Common myeloid progenitor, CD34-positive (primary cell): Measurements from ENCODE around the gene TRIM45. TPM values are rescaled to one million over a fixed set of nuclear protein-coding genes. Genes with fewer than 3 reads are reported as not detected.

Experiments
- CTCF ChIA-PET: fragments of 350-600 bp; sonication (Branson Sonifier 250); formaldehyde crosslinking; loops from one replicate; lab custom pipeline; 2021; ENCODE audit warnings: antibody characterized with exemption; lab: Charles Lee
- POLR2A ChIA-PET: fragments of 350-600 bp; sonication (Branson Sonifier 250); formaldehyde crosslinking; loops from one replicate; lab custom pipeline; 2021; ENCODE audit warnings: antibody characterized with exemption; lab: Charles Lee
- DNase-seq, 3 donors: peaks; one replicate each; pipeline versions ENCODE4 v3.0.0 to v3.0.0-alpha.2; 2013
- H3K27ac ChIP-seq, 2 experiments: 1 replicate in 1 of 2; 2 replicates in 1 of 2; pipeline ENCODE4 v1.7.0; 2013; ENCODE audit warnings: inconsistent platforms in 2 of 2, low read length in 2 of 2, mild to moderate bottlenecking in 2 of 2, low read depth in 1 of 2, moderate library complexity in 1 of 2; ENCODE audit not compliant: severe bottlenecking in 2 of 2, insufficient read depth in 1 of 2, poor library complexity in 1 of 2
- H3K27me3 ChIP-seq, 5 experiments: replicated peaks in 2 of 5; 1 replicate in 3 of 5; 2 replicates in 2 of 5; pipeline versions ENCODE4 v1.6.1 to v1.7.0; 2013; ENCODE audit warnings: low read length in 4 of 5, mild to moderate bottlenecking in 2 of 5, moderate library complexity in 2 of 5, inconsistent platforms in 1 of 5; ENCODE audit not compliant: insufficient read depth in 5 of 5, control insufficient read depth in 4 of 5
- H3K36me3 ChIP-seq, 4 experiments: 1 replicate in 2 of 4; 2 replicates in 2 of 4; pipeline versions ENCODE4 v1.6.1 to v1.7.0; 2013; ENCODE audit warnings: low read length in 3 of 4, control low read depth in 1 of 4, mild to moderate bottlenecking in 1 of 4; ENCODE audit not compliant: control insufficient read depth in 4 of 4, insufficient read depth in 4 of 4
- H3K4me1 ChIP-seq, 4 experiments: 1 replicate in 3 of 4; 2 replicates in 1 of 4; pipeline versions ENCODE4 v1.6.1 to v1.7.1; 2013; ENCODE audit warnings: low read length in 3 of 4, mild to moderate bottlenecking in 3 of 4, control low read depth in 1 of 4, inconsistent platforms in 1 of 4, moderate library complexity in 1 of 4; ENCODE audit not compliant: control insufficient read depth in 4 of 4, insufficient read depth in 4 of 4; ENCODE audit errors: control extremely low read depth in 1 of 4
- H3K4me3 ChIP-seq, 7 experiments: 1 replicate in 4 of 7; 2 replicates in 3 of 7; pipeline versions ENCODE4 v1.5.1 to v1.7.0; 2013; ENCODE audit warnings: mild to moderate bottlenecking in 7 of 7, low read length in 6 of 7, moderate library complexity in 6 of 7, inconsistent platforms in 2 of 7, low read depth in 2 of 7, control low read depth in 1 of 7; ENCODE audit not compliant: insufficient read depth in 4 of 7, control insufficient read depth in 1 of 7; ENCODE audit errors: extremely low read depth in 1 of 7
- H3K9me3 ChIP-seq, 5 experiments: 1 replicate in 4 of 5; 2 replicates in 1 of 5; pipeline versions ENCODE4 v1.6.1 to v1.7.1; 2013; ENCODE audit warnings: low read length in 4 of 5, mild to moderate bottlenecking in 2 of 5, inconsistent platforms in 1 of 5, low read depth in 1 of 5, moderate library complexity in 1 of 5; ENCODE audit not compliant: control insufficient read depth in 4 of 5, insufficient read depth in 2 of 5; ENCODE audit errors: control extremely low read depth in 1 of 5
- WGBS: methylation state at CpG from one replicate; pipeline ENCODE4 v1.1.5; 2013; ENCODE audit not compliant: insufficient coverage; 5-methylcytosine and 5-hydroxymethylcytosine counted together
- polyA plus RNA-seq: library from polyadenylated mRNA; unstranded; fragments of 120-200 nt; gene quantifications from one replicate; pipeline ENCODE4 v1.2.1, GENCODE V29; 2013

TRIM45 gene, protein sequence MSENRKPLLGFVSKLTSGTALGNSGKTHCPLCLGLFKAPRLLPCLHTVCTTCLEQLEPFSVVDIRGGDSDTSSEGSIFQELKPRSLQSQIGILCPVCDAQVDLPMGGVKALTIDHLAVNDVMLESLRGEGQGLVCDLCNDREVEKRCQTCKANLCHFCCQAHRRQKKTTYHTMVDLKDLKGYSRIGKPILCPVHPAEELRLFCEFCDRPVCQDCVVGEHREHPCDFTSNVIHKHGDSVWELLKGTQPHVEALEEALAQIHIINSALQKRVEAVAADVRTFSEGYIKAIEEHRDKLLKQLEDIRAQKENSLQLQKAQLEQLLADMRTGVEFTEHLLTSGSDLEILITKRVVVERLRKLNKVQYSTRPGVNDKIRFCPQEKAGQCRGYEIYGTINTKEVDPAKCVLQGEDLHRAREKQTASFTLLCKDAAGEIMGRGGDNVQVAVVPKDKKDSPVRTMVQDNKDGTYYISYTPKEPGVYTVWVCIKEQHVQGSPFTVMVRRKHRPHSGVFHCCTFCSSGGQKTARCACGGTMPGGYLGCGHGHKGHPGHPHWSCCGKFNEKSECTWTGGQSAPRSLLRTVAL
- polyA plus RNA-seq: 12.9 TPM

GRCh38 chr1:117121589-117122329, at the start of gene TRIM45:
Gene TRIM45 (minus strand): TSS chr1:117121749. CDS start chr1:117121201, 548 bp downstream.
- WGBS: 0% methylated on average over 60 of the region's 71 CpGs
- no peaks in the 10 kb centered on the region for H3K36me3 ChIP-seq
- no peaks in the 10 kb centered on the region for H3K9me3 ChIP-seq
- ChIA-PET POLR2A (no interaction called here), CTCF (interaction anchor here (0.8 to 1.7 kb wide), 3 partner anchors 11 to 55 kb away, joined by 3 to 7 read pairs (median 3); no protein-coding TSS in a partner anchor)
- H3K27me3 ChIP-seq: peaks cover 0 to 5% (median 2%) of the 10 kb centered on the region in 5 experiments
- peaks cover 5 to 16% (median 10%) of the 10 kb centered on the region in 4 experiments for H3K4me1 ChIP-seq
- peak; percentile 94 to 96 (median 95) for DNase-seq
- H3K27ac ChIP-seq: peak within 1 kb of the TSS; percentile 84 to 91
- H3K4me3 ChIP-seq: peak within 1 kb of the TSS; percentile 80 to 93 (median 87)

GRCh38 chr1:117169871-117170596, 48.5 kb upstream of the TRIM45 start:
- no peak for DNase-seq
- 100% methylated on average over 2 of the region's 4 CpGs for whole genome bisulfite sequencing
- no peak overlapping the region for H3K27ac ChIP-seq
- H3K4me3 ChIP-seq: no peak overlapping the region
- no peaks in the 10 kb centered on the region for H3K36me3 ChIP-seq
- H3K27me3 ChIP-seq: no peaks in the 10 kb centered on the region
- H3K4me1 ChIP-seq: no peaks in the 10 kb centered on the region
- CTCF ChIA-PET: no interaction called here
- POLR2A ChIA-PET: no interaction called here
- no peaks in the 10 kb centered on the region for H3K9me3 ChIP-seq

GRCh38 chr1:117167402-117167801, 45.9 kb upstream of the TRIM45 start:
- H3K9me3 ChIP-seq: peaks cover 0 to 3% (median 0%) of the 10 kb centered on the region in 5 experiments
- no peaks in the 10 kb centered on the region for H3K36me3 ChIP-seq
- ChIA-PET POLR2A (interaction anchor here (0.7 kb wide), 1 partner anchor 1659 kb away, joined by 3 read pairs; no protein-coding TSS in a partner anchor), CTCF (no interaction called here)
- no peak for DNase-seq
- peaks cover 0 to 2% (median 0%) of the 10 kb centered on the region in 5 experiments for H3K27me3 ChIP-seq
- H3K4me1 ChIP-seq: no peaks in the 10 kb centered on the region
- no peak overlapping the region for H3K4me3 ChIP-seq
- no peak overlapping the region for H3K27ac ChIP-seq

- Histone ChIP-seq H3K27me3 (peaks cover 0 to 2% (median 0%) of the 10 kb centered on the region in 5 experiments), H3K27ac (no peak overlapping the region), H3K36me3 (no peaks in the 10 kb centered on the region), H3K9me3 (peaks cover 0 to 3% (median 0%) of the 10 kb centered on the region in 5 experiments), H3K4me1 (no peaks in the 10 kb centered on the region), H3K4me3 (no peak overlapping the region)
- no peak for DNase-seq
- ChIA-PET POLR2A (interaction anchor here (0.6 kb wide), 1 partner anchor 45 kb away, joined by 4 read pairs; the partner anchor contains the start of gene VTCN1), CTCF (no interaction called here)
- no CpG with 5 or more reads among the region's 2 CpGs for WGBS
These were observed 44.5 kb upstream of the TRIM45 start for GRCh38 chr1:117166076-117166475.

- ChIA-PET POLR2A (no interaction called here), CTCF (no interaction called here)
- H3K4me1 ChIP-seq: no peaks in the 10 kb centered on the region
- peaks cover 0 to 2% (median 0%) of the 10 kb centered on the region in 5 experiments for H3K27me3 ChIP-seq
- WGBS: 90% methylated on average over 3 of the region's 4 CpGs
- no peak for DNase-seq
- no peaks in the 10 kb centered on the region for H3K36me3 ChIP-seq
- no peak overlapping the region for H3K4me3 ChIP-seq
- H3K27ac ChIP-seq: no peak overlapping the region
- H3K9me3 ChIP-seq: peaks cover 0 to 3% (median 0%) of the 10 kb centered on the region in 5 experiments
These were observed 42.7 kb upstream of the TRIM45 start for GRCh38 chr1:117164209-117164608.

- Histone ChIP-seq H3K4me3 (no peak overlapping the region), H3K9me3 (peaks cover 0 to 3% (median 0%) of the 10 kb centered on the region in 5 experiments), H3K36me3 (no peaks in the 10 kb centered on the region), H3K27me3 (peaks cover 0 to 2% (median 0%) of the 10 kb centered on the region in 5 experiments), H3K27ac (no peak overlapping the region), H3K4me1 (no peaks in the 10 kb centered on the region)
- POLR2A ChIA-PET: no interaction called here
- no peak for DNase-seq
- 95% methylated on average over 6 of the region's 6 CpGs for WGBS
- CTCF ChIA-PET: no interaction called here
These were observed 41.3 kb upstream of the TRIM45 start for GRCh38 chr1:117162816-117163215.
